ENCODE data around the gene LYZL4. TPM values are rescaled to one million over a fixed set of nuclear protein-coding genes. Genes with fewer than 3 reads are reported as not detected.
A peak's percentile ranks its signal among the peaks of the same experiment; 100 is the strongest.

LYZL4 gene
- total and polyA plus RNA-seq, 12 donors, result not detected

GRCh38 chr3:42377681-42378080 lies 32.7 kb downstream of the LYZL4 start:
- H3K27ac ChIP-seq, result no peak overlapping the region
- WGBS, 2 donors, result 92 to 94% methylated on average over 2 of the region's 2 CpGs
- no peak for ATAC-seq
- intact Hi-C loops (cut with DNase I), result no loop called here
- H3K36me3 ChIP-seq, result no peaks in the 10 kb centered on the region
- H3K9me3 ChIP-seq, result no peaks in the 10 kb centered on the region
- no peak for DNase-seq
- H3K4me3 ChIP-seq, result no peak overlapping the region
- peaks cover 0 to 8% (median 0%) of the 10 kb centered on the region in 7 donors for H3K27me3 ChIP-seq
- H3K4me1 ChIP-seq, result peaks cover 0 to 18% (median 0%) of the 10 kb centered on the region in 9 donors
- TF ChIP-seq CTCF (IDR thresholded peaks at IDR 0.05), result no peak

DNA sequence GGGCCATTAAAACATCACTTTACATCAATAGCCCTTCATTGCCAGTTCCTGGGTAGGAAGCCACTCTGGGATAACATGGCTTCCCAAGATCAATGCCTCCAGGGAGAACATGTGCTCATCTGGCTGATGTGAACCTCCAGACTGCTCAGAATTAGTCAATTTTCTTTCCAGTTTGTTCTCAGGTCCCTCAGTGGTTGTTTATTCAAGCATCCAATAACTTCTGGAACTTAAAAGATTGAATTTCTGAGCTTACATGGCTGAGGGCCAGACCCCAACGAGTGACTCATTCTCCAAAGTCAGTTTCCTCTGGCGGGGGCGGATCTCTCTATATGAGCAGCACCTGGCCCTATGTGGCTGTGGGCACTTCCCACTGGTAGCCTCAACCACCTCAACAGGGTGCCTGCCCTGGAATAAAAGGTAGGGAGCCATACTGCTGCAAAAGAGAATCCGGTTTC lies 34.0 kb downstream of the LYZL4 start:
- Histone ChIP-seq H3K27me3 (peaks cover 0 to 11% (median 0%) of the 10 kb centered on the region in 7 donors), H3K4me1 (peaks cover 0 to 18% (median 0%) of the 10 kb centered on the region in 9 donors), H3K9me3 (no peaks in the 10 kb centered on the region), H3K27ac (peak overlapping the region in 1 of 10 donors; percentile 21), H3K4me3 (no peak overlapping the region), H3K36me3 (no peaks in the 10 kb centered on the region)
- no peak for TF ChIP-seq CTCF (IDR thresholded peaks at IDR 0.05)
- ATAC-seq (peak in 5 of 8 donors; percentile 30 to 58 (median 51)), DNase-seq (peak in 1 of 2 donors; percentile 38)
- intact Hi-C loops (cut with DNase I), result no loop called here
- WGBS, 2 donors, result 48 to 59% methylated on average over 4 of the region's 4 CpGs

GRCh38 chr3:42375121-42375800 lies 35.1 kb downstream of the LYZL4 start:
- no peak for ATAC-seq
- H3K27ac ChIP-seq, result no peak overlapping the region
- WGBS, 2 donors, result 67 to 68% methylated on average over 6 of the region's 6 CpGs
- intact Hi-C loops (cut with DNase I), result no loop called here
- DNase-seq, result no peak
- H3K4me3 ChIP-seq, result no peak overlapping the region
- H3K4me1 ChIP-seq, result peaks cover 0 to 18% (median 0%) of the 10 kb centered on the region in 9 donors
- no peak for TF ChIP-seq CTCF (IDR thresholded peaks at IDR 0.05)
- H3K36me3 ChIP-seq, result no peaks in the 10 kb centered on the region
- peaks cover 0 to 11% (median 0%) of the 10 kb centered on the region in 7 donors for H3K27me3 ChIP-seq
- H3K9me3 ChIP-seq, result peaks cover 0 to 3% (median 0%) of the 10 kb centered on the region in 11 donors

DNA sequence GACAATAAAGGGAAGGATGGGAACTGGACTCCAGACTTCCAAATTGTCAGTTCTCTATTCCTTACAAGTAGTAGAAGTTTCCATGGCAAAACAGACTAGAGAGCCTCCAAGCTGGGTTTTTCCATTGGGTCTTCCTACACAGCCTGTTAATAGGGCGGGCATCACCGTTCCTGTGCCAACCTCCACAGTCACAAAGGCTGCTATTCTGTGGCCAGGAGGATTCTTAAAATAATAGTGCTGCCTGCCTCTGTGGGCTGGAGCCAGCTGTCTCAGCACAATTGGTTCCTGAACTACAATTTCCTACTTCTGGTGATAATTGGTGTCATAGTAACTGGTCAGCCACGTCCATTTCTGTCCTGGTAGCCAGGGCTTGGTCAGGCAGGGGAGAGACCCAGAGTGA lies 38.6 kb downstream of the LYZL4 start:
- H3K4me1 ChIP-seq, result peaks cover 0 to 25% (median 9%) of the 10 kb centered on the region in 9 donors
- H3K36me3 ChIP-seq, result no peaks in the 10 kb centered on the region
- 67 to 78% methylated on average over 3 of the region's 3 CpGs for WGBS, 2 donors
- intact Hi-C loops (cut with DNase I), result no loop called here
- peaks cover 0 to 3% (median 0%) of the 10 kb centered on the region in 11 donors for H3K9me3 ChIP-seq
- DNase-seq (no peak), ATAC-seq (no peak)
- H3K27me3 ChIP-seq, result peaks cover 0 to 11% (median 0%) of the 10 kb centered on the region in 7 donors
- H3K4me3 ChIP-seq, result no peak overlapping the region
- no peak overlapping the region for H3K27ac ChIP-seq
- no peak for TF ChIP-seq CTCF (IDR thresholded peaks at IDR 0.05)
